Measurements from ENCODE around the gene INO80. TPM values are rescaled to one million over a fixed set of nuclear protein-coding genes. Genes with fewer than 3 reads are reported as not detected.

Gene INO80
- total and polyA plus RNA-seq, 12 donors: 4.8 to 14.8 (median 11.7) TPM

DNA sequence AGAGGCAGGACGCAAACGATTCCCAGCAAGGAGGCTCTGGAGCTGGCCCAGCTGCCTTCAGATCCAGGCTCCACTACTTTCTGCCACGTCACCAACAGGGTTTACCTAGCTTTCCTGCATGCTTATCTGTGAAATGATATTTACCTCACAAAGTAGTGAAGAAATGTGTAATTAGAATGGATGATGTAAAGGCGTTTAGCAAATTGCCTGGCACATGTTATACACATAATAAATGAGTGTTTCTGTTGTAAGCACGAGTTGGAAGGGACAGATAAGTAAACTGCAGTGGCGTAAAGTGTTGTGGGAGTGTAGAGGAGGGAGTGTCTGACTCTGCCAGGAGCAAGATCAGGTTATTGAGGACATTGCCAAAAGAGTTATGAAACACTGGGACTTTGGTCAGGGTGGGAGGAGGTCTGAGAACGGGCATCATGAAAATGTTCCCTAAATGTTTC, 166.3 kb downstream of the INO80 start:
- DNase-seq: no peak
- Histone ChIP-seq H3K4me3 (no peak overlapping the region), H3K27me3 (no peaks in the 10 kb centered on the region), H3K4me1 (peaks cover 0 to 33% (median 14%) of the 10 kb centered on the region in 9 donors), H3K36me3 (no peaks in the 10 kb centered on the region), H3K9me3 (no peaks in the 10 kb centered on the region), H3K27ac (no peak overlapping the region)
- 65 to 72% methylated on average over 7 of the region's 7 CpGs for WGBS, 2 donors
- ATAC-seq: no peak
- TF ChIP-seq, protein P1, sequence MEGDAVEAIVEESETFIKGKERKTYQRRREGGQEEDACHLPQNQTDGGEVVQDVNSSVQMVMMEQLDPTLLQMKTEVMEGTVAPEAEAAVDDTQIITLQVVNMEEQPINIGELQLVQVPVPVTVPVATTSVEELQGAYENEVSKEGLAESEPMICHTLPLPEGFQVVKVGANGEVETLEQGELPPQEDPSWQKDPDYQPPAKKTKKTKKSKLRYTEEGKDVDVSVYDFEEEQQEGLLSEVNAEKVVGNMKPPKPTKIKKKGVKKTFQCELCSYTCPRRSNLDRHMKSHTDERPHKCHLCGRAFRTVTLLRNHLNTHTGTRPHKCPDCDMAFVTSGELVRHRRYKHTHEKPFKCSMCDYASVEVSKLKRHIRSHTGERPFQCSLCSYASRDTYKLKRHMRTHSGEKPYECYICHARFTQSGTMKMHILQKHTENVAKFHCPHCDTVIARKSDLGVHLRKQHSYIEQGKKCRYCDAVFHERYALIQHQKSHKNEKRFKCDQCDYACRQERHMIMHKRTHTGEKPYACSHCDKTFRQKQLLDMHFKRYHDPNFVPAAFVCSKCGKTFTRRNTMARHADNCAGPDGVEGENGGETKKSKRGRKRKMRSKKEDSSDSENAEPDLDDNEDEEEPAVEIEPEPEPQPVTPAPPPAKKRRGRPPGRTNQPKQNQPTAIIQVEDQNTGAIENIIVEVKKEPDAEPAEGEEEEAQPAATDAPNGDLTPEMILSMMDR (IDR thresholded peaks at IDR 0.05): no peak
- intact Hi-C loops (cut with DNase I): loop anchor here in 2 of 10 donors (5.0 to 10.0 kb wide), 2 partner anchors 63 to 65 kb away; no protein-coding TSS in a partner anchor

DNA sequence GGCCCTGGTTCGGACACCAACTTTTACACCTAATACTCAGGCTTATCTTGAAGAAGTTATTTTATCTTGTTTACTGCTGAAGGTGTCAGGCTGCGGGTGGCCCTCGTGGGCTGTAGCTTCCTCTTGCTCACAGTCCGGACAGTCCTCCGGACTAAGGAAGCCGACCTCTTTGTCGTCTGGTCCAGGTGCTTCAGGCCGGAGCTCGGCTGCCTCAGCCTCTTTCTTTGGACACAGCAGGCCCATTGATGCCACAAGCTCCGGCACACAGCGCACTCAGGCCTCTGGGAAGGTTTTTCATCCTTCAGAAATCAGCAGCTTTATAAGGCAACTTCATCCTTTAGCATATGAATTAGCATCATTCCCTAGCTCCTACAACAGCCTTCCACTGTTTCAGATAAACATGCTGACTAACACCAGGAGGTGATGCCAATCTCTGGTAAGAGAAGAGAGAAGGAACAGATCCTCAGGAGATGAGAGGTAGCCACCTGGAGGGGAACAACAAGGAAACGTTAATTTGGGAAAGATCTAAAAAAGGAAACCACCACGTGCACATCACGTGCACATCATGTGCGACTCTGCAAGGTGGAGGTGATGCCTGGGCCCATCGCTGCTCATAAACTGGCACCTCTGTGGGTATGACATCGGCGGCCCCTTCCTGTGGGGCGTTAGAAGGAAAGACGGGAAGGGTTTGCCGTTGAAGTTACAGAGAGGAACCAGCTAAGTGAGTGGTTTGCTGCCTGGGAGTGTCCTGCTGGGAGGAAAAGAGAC, 167.2 kb downstream of the INO80 start:
- no peak for ATAC-seq
- intact Hi-C loops (cut with DNase I): loop anchor here in 2 of 10 donors (5.0 to 10.0 kb wide), 2 partner anchors 63 to 66 kb away; no protein-coding TSS in a partner anchor
- 68% methylated on average over 21 of the region's 21 CpGs for WGBS, 2 donors
- Histone ChIP-seq H3K4me3 (no peak overlapping the region), H3K9me3 (no peaks in the 10 kb centered on the region), H3K27me3 (no peaks in the 10 kb centered on the region), H3K4me1 (peaks cover 0 to 30% (median 12%) of the 10 kb centered on the region in 9 donors), H3K36me3 (no peaks in the 10 kb centered on the region), H3K27ac (no peak overlapping the region)
- DNase-seq: no peak
- TF ChIP-seq, protein P1 (IDR thresholded peaks at IDR 0.05): no peak

DNA sequence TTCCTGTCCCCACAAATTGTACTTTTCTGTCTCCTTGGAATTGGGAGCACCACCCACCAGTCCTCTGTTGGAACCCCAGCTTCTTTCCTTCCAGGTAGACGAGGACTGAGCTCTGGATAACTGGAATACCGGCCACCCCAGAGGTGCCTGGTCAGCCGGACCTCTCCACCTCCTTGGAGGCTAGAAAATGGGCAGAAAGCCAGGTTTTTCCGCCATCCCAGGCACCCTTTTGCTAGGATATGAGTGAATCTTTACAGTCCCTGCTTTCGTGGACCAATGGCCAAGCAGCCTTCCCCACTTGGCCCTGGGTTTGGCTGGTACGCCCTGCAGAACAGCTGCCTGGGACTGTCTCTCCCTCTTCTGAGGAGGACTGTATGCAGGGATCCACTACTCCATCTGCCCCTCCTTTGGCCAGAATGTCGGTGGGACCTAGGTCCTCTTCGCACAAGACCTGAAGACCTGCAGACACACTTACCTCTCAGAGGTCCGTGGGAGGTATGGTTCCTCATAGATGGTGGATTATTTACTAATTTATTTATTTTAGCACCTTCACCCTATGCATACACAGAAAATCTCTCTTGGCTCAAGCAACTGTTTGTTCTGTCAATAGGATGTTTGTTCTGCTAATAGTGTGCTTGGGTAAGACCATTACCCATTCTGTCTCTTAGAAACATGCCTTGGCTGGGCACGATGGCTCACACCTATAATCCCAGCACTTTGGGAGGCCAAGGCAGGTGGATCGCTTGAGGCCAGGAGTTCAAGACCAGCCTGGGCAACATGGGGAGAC, 171.4 kb downstream of the INO80 start:
- no peak for DNase-seq
- no peak overlapping the region for H3K4me3 ChIP-seq
- intact Hi-C loops (cut with DNase I): loop anchor here in 8 of 10 donors (5.0 to 10.0 kb wide), 6 partner anchors 37 to 78 kb away; no protein-coding TSS in a partner anchor
- TF ChIP-seq, protein P1 (IDR thresholded peaks at IDR 0.05): no peak
- no peaks in the 10 kb centered on the region for H3K9me3 ChIP-seq
- no peaks in the 10 kb centered on the region for H3K36me3 ChIP-seq
- WGBS, 2 donors: 92 to 95% methylated on average over 11 of the region's 11 CpGs
- no peak overlapping the region for H3K27ac ChIP-seq
- no peaks in the 10 kb centered on the region for H3K27me3 ChIP-seq
- peaks cover 9 to 43% (median 33%) of the 10 kb centered on the region in 9 donors for H3K4me1 ChIP-seq
- no peak for ATAC-seq

DNA sequence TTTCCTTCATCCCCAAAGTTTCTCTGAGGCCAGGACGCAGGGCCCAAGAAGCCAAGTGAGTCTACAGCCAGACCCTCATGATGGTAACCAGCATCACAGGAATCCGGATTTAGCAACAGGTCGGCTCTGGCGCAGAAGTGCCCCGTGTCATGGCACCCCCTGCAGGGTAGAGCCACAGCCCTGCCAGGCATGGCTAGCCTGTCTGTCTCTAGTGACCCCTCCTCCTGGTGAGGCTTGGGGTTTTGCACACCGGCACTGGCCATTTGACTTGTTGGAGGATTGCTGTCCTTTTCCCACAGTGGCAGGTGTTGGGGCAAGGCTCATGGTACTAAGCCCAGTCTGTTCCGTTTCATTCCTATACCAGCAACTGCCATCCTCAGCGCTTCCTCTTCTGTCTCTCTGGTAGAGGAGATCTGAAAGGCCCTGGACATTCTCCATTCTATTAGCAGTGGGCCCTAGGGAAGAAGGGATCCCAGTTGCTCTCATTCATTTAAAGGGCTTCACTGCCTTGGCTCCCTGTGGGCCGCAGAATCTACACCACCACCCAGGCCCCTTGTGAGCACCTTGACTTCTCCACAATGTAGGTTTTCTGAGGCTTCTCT, 172.2 kb downstream of the INO80 start:
- Histone ChIP-seq H3K4me3 (no peak overlapping the region), H3K9me3 (no peaks in the 10 kb centered on the region), H3K4me1 (peaks cover 9 to 43% (median 35%) of the 10 kb centered on the region in 9 donors), H3K27me3 (no peaks in the 10 kb centered on the region), H3K36me3 (peaks cover 0 to 6% (median 0%) of the 10 kb centered on the region in 9 donors), H3K27ac (no peak overlapping the region)
- intact Hi-C loops (cut with DNase I): loop anchor here in 8 of 10 donors (2.0 to 10.0 kb wide), 6 partner anchors 37 to 78 kb away; no protein-coding TSS in a partner anchor
- ATAC-seq (no peak), DNase-seq (no peak)
- 95 to 96% methylated on average over 9 of the region's 9 CpGs for WGBS, 2 donors
- TF ChIP-seq, protein P1 (IDR thresholded peaks at IDR 0.05): no peak
